RWPE2 (cell line): ENCODE results near the gene ANO2.

ENCODE experiments used
- ATAC-seq: fragments of 200-7000 bp; cut with Tn5 transposase; 3 replicates; pipeline ENCODE4 v1.9.1; 2021; ENCODE audit warnings: low read depth
- DNase-seq: peaks from one replicate; pipeline ENCODE4 v3.0.0-alpha.2; 2020; ENCODE audit warnings: low spot score
- H3K27ac ChIP-seq: fragments of 450-650 bp; 2 replicates; pipeline ENCODE4 v1.5.1; 2017; ENCODE audit warnings: mild to moderate bottlenecking; ENCODE audit not compliant: poor library complexity, severe bottlenecking
- H3K27me3 ChIP-seq: fragments of 250-450 bp; sonication (Bioruptor Pico); 2 replicates; pipeline ENCODE4 v1.5.1; 2021; ENCODE audit warnings: mild to moderate bottlenecking, moderate library complexity; ENCODE audit not compliant: insufficient read depth, poor library complexity, severe bottlenecking
- H3K36me3 ChIP-seq: fragments of 250-450 bp; sonication (Bioruptor Pico); 2 replicates; pipeline ENCODE4 v1.5.1; 2020; ENCODE audit warnings: low read depth, mild to moderate bottlenecking, moderate library complexity
- H3K4me1 ChIP-seq: fragments of 250-450 bp; sonication (Bioruptor Pico); 2 replicates; pipeline ENCODE4 v1.5.1; 2021; ENCODE audit warnings: mild to moderate bottlenecking, moderate library complexity; ENCODE audit not compliant: insufficient read depth, poor library complexity, severe bottlenecking
- H3K4me3 ChIP-seq: fragments of 250-450 bp; sonication (Bioruptor Pico); 2 replicates; pipeline ENCODE4 v1.5.1; 2021; ENCODE audit warnings: mild to moderate bottlenecking, moderate library complexity; ENCODE audit not compliant: severe bottlenecking
- H3K9me3 ChIP-seq: fragments of 250-450 bp; sonication (Bioruptor Pico); 2 replicates; pipeline ENCODE4 v1.5.1; 2021; ENCODE audit warnings: mild to moderate bottlenecking, moderate library complexity; ENCODE audit not compliant: severe bottlenecking
- TF ChIP-seq, protein P1 (sequence below): fragments of 450-650 bp; IDR thresholded peaks from one replicate; pipeline ENCODE4 v1.5.1; 2017; ENCODE audit warnings: mild to moderate bottlenecking, moderate library complexity; ENCODE audit not compliant: poor library complexity, severe bottlenecking

ANO2 gene

DNA sequence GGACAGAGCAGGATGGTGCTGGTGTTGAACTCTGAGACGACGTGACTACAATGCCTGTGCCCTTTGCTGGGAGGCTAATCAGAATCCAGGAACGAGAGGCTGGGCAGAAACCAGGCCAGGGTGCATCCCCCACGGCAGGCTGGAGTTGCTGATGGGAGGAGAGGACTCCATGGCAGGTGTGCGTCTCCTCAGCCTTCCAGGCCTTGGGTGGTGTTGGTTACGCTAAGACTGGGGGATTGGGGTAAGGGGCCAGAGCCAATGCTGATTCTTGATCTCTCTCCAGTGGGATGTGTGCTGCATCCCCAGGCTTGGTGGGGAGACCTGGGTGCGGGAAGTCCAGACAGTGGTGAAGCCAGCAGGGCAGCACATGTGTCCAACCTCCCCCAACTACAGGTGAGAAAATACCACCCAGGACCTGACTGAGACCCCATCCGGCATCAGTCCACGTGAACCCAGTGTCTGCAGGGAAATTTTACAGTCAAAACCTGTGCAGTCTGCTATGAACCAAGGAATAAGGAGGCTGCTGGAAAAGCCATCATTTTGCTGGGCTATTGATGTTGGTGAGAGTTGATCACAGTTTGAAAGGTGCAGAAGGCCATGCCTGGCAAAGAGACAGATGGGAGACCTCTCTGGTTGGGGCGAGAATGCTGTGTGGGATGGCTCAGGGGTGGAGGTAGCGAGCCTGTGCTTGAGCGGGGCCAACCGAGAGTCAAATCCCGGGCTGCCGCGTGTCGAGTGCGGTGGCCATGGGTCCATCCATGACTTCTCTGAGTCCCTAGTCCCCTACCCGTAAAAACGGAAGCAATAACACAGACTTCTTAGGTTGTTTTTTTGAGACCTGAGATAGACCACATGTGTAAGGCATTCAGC, 423.4 kb downstream of the ANO2 start:
- no peak for DNase-seq
- ATAC-seq: no peak
- Histone ChIP-seq H3K4me3 (no peak overlapping the region), H3K27ac (no peak overlapping the region), H3K36me3 (no peaks in the 10 kb centered on the region), H3K9me3 (no peaks in the 10 kb centered on the region), H3K4me1 (no peaks in the 10 kb centered on the region), H3K27me3 (no peaks in the 10 kb centered on the region)
- TF ChIP-seq, protein P1, sequence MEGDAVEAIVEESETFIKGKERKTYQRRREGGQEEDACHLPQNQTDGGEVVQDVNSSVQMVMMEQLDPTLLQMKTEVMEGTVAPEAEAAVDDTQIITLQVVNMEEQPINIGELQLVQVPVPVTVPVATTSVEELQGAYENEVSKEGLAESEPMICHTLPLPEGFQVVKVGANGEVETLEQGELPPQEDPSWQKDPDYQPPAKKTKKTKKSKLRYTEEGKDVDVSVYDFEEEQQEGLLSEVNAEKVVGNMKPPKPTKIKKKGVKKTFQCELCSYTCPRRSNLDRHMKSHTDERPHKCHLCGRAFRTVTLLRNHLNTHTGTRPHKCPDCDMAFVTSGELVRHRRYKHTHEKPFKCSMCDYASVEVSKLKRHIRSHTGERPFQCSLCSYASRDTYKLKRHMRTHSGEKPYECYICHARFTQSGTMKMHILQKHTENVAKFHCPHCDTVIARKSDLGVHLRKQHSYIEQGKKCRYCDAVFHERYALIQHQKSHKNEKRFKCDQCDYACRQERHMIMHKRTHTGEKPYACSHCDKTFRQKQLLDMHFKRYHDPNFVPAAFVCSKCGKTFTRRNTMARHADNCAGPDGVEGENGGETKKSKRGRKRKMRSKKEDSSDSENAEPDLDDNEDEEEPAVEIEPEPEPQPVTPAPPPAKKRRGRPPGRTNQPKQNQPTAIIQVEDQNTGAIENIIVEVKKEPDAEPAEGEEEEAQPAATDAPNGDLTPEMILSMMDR: no peak

DNA sequence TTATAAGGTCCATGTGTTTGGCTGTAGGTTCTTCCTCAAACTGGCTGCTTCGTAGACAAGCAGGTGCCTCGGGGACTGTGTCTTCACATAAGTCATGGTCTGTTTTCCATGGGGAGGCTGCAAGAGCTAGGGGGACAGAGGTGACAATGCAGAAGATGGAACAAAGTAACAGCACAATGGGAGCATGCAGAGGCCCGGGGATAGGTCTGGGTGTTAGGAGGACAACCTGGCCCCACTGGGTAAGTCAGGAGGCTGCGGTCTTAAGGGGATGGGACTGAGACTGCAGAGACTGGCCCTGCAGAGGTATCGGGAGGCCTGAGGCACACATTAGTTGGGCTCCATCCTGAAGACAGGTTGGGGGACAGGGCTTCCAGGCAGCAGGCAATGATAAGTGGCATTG, 424.2 kb downstream of the ANO2 start:
- no peak overlapping the region for H3K27ac ChIP-seq
- ATAC-seq (no peak), DNase-seq (no peak)
- H3K27me3 ChIP-seq: no peaks in the 10 kb centered on the region
- H3K4me3 ChIP-seq: no peak overlapping the region
- TF ChIP-seq, protein P1: no peak
- H3K9me3 ChIP-seq: no peaks in the 10 kb centered on the region
- H3K36me3 ChIP-seq: no peaks in the 10 kb centered on the region
- H3K4me1 ChIP-seq: no peaks in the 10 kb centered on the region

DNA sequence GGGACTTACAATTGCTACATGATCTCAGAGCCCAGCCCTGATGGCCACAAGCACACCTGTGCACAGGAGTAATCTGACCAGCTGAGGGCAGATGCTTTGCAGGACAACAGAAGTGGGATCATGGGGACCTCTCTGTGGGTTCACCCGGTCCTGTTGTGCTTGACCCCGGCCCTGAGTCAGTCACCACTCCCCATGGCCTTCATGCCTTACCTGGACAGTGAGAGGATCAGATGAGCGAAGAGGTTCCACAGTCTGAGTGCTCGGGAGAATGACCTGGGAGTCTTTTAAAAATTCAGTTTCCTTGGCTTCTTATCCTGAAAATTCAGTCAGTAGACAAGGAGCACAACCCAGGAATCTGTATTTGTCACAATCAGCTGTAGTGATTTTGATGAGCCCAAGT, 425.0 kb downstream of the ANO2 start:
- DNase-seq (no peak), ATAC-seq (no peak)
- H3K27ac ChIP-seq: no peak overlapping the region
- no peaks in the 10 kb centered on the region for H3K4me1 ChIP-seq
- TF ChIP-seq, protein P1: no peak
- no peaks in the 10 kb centered on the region for H3K9me3 ChIP-seq
- no peaks in the 10 kb centered on the region for H3K36me3 ChIP-seq
- H3K4me3 ChIP-seq: no peak overlapping the region
- H3K27me3 ChIP-seq: no peaks in the 10 kb centered on the region

DNA sequence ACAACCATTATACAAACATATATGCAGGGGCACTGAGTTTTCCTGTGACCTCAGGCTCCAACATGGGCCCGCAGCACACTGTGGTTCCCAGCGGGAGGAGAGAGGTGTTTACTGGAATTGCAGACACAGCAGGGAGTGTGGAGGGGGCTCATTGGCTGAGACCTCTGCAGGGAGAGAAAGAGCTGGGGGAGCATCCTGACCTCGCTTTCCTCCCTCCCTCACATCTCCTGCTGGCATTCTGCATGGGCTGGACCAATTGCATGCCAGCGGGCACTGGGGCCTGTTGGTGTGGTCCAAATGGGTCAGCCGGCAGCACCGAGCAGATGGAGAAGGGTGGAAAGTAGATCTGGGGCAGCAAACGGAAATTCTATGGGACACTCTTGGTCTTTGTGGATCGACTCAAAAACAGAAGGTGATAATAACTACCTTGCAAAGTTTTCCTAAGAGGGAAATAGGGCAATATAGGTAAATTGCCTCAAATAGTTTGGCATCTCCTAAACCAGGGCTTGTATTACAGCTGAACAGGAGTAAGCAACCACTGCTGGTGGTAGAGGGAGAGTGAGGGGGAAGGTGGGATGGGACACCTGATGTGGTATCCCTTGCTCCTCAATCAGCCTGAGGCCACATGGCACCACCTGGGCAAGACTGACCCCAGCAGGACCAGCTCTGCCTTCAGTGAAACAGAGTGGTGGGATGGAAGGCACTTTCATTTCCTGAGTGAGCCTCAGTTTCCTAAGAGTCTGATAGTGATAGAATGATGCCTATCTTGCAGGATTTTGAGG, 426.3 kb downstream of the ANO2 start:
- Histone ChIP-seq H3K27me3 (no peaks in the 10 kb centered on the region), H3K36me3 (no peaks in the 10 kb centered on the region), H3K9me3 (no peaks in the 10 kb centered on the region), H3K27ac (no peak overlapping the region), H3K4me1 (no peaks in the 10 kb centered on the region), H3K4me3 (no peak overlapping the region)
- ATAC-seq (no peak), DNase-seq (no peak)
- TF ChIP-seq, protein P1: no peak
